DMS 273 (cell line): Measurements from ENCODE around the gene PTPN6.

Experiments
- DNase-seq: peaks from one replicate; lab custom pipeline; 2025; ENCODE audit not compliant: unreplicated experiment; lab: John Stamatoyannopoulos, UW

The PTPN6 gene

GRCh38 chr12:6955108-6956020 lies 4.2 kb downstream of the PTPN6 start:
- DNase-seq: no peak

- DNase-seq: no peak
Observed at GRCh38 chr12:6956021-6956727, 5.0 kb downstream of the PTPN6 start.

DNA sequence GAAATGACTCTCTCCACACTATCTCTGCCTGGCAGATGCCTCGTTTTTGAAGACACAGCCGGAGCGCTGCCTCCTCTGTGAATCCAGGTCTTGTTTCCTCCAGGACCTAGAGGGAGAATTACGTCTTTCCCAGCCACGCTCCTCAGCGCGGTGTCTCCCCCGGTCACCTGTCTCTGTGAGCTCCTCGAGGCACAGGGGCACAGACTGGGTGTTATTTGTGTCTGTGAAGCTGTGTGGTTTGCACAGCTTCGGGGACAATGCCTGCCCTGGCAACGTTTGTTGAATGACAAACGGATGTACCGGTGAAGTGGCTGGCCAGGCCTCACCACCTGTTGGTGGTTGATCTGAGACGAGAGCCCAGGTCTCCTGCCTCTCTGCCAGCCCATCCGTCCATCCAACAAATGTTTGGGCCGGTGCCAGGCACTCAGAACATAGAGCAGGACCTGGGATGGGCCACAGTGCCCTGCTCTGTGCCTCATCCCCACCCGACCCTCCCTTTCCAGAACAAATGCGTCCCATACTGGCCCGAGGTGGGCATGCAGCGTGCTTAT lies 6.1 kb downstream of the PTPN6 start:
- DNase-seq: no peak

DNA sequence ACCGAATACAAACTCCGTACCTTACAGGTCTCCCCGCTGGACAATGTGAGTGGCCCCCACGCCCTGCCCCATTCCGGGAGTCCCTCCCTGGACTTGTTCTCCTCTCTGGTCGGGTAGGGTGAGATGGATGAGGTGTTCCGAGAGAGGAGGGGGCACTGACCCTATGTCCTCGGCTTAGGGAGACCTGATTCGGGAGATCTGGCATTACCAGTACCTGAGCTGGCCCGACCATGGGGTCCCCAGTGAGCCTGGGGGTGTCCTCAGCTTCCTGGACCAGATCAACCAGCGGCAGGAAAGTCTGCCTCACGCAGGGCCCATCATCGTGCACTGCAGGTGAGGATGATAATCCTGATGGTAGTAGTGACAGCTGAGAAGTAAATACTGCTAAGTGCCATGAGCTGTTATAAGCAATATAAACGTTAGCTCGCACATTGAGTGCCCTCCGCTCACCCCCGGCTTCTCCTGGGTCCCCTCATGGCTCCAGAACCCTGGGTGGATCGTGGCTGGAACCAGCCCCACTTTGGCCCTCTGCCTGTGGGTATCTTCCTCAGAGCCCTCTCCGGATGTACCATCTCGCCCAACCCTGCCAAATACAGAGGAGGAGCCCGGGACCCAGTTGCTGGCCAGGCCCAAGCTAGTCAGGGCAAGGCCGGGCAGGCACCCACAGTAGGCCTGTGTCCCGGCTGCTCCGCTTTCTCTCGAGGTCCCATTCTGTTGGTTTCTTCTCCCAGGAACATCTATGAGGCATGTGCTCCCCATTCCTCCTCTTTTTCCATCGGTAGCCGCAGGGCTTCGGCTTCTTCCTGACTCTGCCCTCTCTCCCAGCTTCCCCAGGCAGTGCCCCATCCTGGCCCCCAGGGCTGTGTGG lies 6.8 kb downstream of the PTPN6 start:
- no peak for DNase-seq

DNA sequence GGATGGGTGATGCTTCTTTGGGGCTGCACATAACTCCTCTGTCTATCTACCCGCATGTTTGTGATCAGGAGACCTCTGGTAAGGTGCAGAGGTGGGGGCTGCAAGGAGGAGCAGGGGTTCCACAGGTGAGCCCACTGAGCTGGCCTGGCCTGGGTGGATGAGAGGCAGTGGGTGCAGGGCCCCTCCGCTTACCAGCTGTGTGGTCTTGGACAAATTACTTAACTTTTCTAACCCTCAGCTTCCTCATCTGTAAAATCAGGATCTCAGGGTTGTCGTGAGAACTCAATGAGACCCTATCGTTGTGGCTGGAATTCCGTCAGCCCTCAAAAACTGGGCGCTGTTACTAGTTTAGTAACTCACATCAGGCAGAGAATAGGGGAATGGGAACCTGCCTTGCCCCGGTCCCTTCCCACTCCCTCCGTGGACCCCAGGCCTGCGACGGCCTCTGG lies 7.5 kb downstream of the PTPN6 start:
- DNase-seq: no peak

DNA sequence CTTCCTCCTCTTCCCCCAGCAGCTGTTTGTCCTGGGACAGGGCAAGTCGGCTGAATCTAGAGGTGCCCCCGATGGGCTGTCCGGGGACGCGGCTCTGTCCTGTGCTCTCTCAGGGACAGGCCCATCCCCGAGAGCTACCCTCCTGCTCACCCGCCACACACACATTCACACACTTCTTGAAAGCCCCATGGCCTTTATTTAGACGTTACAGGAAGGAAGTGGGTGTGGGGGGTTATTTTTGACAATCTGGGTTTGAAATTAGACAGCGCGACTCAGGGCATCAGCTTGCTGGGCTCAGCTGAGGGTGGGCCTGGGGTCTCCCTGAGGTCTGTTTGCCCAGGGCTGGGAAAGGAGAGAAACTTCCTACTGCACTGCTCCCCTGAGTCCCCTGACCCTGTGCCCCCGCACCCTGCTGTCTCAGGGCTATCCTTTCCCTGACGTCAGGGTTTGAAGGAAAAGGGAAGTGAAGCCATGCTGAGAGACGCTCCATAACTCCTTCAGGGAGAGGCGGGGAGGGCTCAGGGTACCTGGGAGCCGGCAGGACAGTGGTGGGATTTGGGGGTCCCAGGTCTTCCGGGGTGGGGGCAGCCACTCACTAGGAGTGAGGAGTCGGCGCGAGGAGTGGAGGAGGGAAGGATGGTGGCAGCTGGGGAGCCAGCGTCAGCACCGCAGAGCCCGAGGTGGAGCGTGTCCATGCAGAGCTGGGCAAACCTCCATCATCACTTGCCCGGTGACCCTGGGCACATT lies 8.1 kb downstream of the PTPN6 start:
- no peak for DNase-seq

- DNase-seq: no peak
Observed at GRCh38 chr12:6959805-6960592, 8.8 kb downstream of the PTPN6 start.

GRCh38 chr12:6960593-6961277 lies 9.6 kb downstream of the PTPN6 start:
- DNase-seq: no peak

- DNase-seq: no peak
Observed at GRCh38 chr12:6961278-6961694, 10.1 kb downstream of the PTPN6 start.

- peak; percentile 66 for DNase-seq
Observed at GRCh38 chr12:6961695-6962284, 10.6 kb downstream of the PTPN6 start.

- no peak for DNase-seq
Observed at GRCh38 chr12:6962285-6963015, 11.3 kb downstream of the PTPN6 start.

DNA sequence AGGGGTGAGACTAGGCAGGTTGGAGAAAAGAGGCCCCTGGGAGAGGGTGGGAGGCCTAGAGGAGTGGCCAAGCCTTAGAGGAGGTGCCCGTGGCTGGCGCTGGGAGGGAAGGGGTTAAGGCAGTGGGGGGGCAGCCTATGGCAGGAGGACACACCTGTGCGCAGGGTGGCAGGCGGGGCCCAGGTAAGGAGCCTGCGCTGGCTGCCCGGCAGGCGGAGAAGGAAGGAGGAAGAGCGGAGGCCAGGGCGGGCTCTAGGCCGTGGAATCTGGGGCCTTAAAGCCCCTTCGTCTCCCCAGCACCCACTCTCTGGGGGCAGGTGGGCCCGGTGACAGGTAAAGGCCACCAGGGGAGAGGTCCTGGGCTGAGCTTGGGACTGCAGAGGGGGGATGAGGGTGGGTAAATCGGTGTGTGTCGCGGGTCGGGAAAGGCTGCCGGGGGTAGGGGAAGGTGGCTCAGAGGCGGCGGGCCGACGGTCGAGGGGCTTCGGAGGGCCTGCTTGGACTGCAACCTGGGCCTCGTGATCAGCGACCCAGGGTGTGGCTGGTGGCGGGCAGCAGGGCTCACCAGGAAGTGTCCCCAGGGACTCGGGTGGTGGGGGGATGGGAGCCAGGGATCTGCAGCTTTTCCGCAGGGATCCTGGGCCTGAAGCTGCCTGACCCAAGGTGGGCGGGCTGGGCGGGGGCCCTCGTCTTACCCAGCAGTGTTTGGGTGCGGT lies 12.0 kb downstream of the PTPN6 start:
- no peak for DNase-seq

- DNase-seq: no peak
Observed at GRCh38 chr12:6963791-6964413, 12.7 kb downstream of the PTPN6 start.

GRCh38 chr12:6964605-6965025 lies 13.5 kb downstream of the PTPN6 start:
- DNase-seq: no peak

DNA sequence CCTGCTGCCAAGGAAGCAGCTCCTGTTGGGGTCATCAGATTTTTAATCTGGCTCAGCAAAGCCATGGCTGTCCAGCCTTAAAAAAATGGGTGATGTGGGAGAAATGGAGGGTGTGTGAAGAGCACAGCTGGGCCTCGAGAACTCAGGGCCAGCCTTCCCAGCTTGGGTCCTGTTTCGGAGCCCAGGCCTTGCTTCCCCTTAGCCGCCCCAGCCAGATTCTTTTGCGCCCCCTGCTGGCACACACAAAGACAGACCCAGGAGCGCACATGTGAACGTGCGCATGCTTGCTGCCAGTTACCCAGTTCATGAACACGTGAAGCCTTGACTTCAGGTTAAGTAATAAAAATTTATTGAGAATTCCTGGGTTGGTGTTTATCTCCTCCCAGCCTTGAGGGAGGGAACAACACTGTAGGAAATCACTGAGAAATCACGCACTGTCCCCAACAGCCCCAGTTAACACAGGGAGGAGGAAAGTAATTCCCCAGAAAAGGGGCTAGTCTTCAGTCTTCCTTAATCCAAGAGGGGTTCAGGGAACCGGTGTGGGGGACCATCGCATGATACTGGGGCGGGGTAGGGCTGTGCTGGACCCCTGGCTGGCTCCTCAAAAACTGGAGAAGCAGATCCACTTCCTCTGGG lies 14.0 kb downstream of the PTPN6 start:
- DNase-seq: peak; percentile 91

DNA sequence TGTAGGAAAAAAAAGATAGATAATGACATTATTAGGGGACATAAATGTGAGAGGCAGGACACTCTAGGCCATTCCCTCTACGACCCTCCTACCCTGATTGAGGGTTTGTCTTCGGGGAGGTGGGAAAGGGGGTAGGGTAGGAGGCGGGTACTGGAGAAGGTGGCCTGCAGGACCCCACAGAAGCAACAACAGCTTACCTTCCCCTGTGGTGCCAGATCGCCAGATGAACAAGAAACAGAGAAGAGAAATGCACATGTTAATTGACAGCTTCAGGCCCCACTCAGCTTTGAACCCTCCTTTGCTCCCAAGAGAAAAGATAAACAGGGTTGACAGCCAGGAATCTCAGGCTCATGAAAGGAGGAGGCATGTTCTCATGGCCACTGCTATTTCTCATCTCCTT lies 14.6 kb downstream of the PTPN6 start:
- DNase-seq: peak; percentile 43
